B cell (primary cell): ENCODE measurements around the gene PDE6A. TPM values are rescaled to one million over a fixed set of nuclear protein-coding genes. Genes with fewer than 3 reads are reported as not detected.

Source experiments
- ATAC-seq: fragments of 200-7000 bp; cut with Tn5 transposase; one replicate; pipeline ENCODE4 v1.10.0; 2021; ENCODE audit warnings: low read depth, mild to moderate bottlenecking, moderate number of reproducible peaks, moderate library complexity
- CTCF ChIA-PET: fragments of 350-600 bp; sonication (Branson Sonifier 250); formaldehyde crosslinking; loops from one replicate; lab custom pipeline; 2021; ENCODE audit warnings: antibody characterized with exemption, inconsistent platforms; lab: Charles Lee
- POLR2A ChIA-PET: fragments of 350-600 bp; sonication (Branson Sonifier 250); formaldehyde crosslinking; loops from one replicate; lab custom pipeline; 2021; ENCODE audit warnings: antibody characterized with exemption; lab: Charles Lee
- DNase-seq: peaks from one replicate; pipeline ENCODE4 v3.0.0; 2013
- H2AFZ ChIP-seq: 2 replicates; pipeline ENCODE4 v1.6.1; 2012; ENCODE audit warnings: mild to moderate bottlenecking, low read depth, low read length; ENCODE audit not compliant: insufficient read depth, poor library complexity, severe bottlenecking
- H3K27ac ChIP-seq, 2 donors: 1 replicate in 1 of 2; 2 replicates in 1 of 2; pipeline ENCODE4 v1.5.1; 2012 to 2013; ENCODE audit warnings: low read length in 2 of 2, mild to moderate bottlenecking in 2 of 2, moderate library complexity in 1 of 2
- H3K27me3 ChIP-seq, 4 experiments: fragments of 200-600 bp in 1 of 4; sonication (generic) in 1 of 4; replicated peaks in 1 of 4; 1 replicate in 2 of 4; 2 replicates in 2 of 4; pipeline versions ENCODE4 v1.6.1 to v1.7.0; 2013 to 2016; ENCODE audit warnings: low read length in 3 of 4, mild to moderate bottlenecking in 2 of 4, mixed read lengths in 1 of 4, moderate library complexity in 1 of 4; ENCODE audit not compliant: insufficient read depth in 4 of 4, control insufficient read depth in 3 of 4; ENCODE audit errors: control extremely low read depth in 1 of 4
- H3K36me3 ChIP-seq, 2 experiments: replicated peaks in 1 of 2; 1 replicate in 1 of 2; 2 replicates in 1 of 2; pipeline versions ENCODE4 v1.6.1 to v1.7.1; 2013; ENCODE audit warnings: low read length in 1 of 2; ENCODE audit not compliant: insufficient read depth in 2 of 2, control insufficient read depth in 1 of 2; ENCODE audit errors: control extremely low read depth in 1 of 2, extremely low read depth in 1 of 2
- H3K4me1 ChIP-seq, 2 donors: fragments of 200-600 bp in 1 of 2; sonication (generic) in 1 of 2; 1 replicate in 1 of 2; 2 replicates in 1 of 2; pipeline versions ENCODE4 v1.5.1 to v1.6.1; 2013 to 2017; ENCODE audit warnings: low read length in 2 of 2; ENCODE audit not compliant: control insufficient read depth in 2 of 2, insufficient read depth in 2 of 2
- H3K4me2 ChIP-seq: replicated peaks from 2 replicates; pipeline ENCODE3; 2012; ENCODE audit warnings: mild to moderate bottlenecking, low read depth, low read length; ENCODE audit not compliant: poor library complexity, severe bottlenecking
- H3K4me3 ChIP-seq, 5 experiments: fragments of 200-600 bp in 1 of 5; sonication (generic) in 1 of 5; 1 replicate in 3 of 5; 2 replicates in 2 of 5; pipeline versions ENCODE4 v1.5.1 to v1.7.0; 2011 to 2016; ENCODE audit warnings: low read length in 4 of 5, mild to moderate bottlenecking in 4 of 5, low read depth in 2 of 5, control low read depth in 1 of 5, moderate library complexity in 1 of 5; ENCODE audit not compliant: insufficient read depth in 1 of 5; ENCODE audit errors: control extremely low read depth in 1 of 5, extremely low read depth in 1 of 5
- H3K79me2 ChIP-seq: fragments of 200-600 bp; sonication (generic); one replicate; pipeline ENCODE4 v1.6.0; 2016; ENCODE audit warnings: low read length; ENCODE audit not compliant: control insufficient read depth, insufficient read depth
- H3K9ac ChIP-seq: fragments of 200-600 bp; sonication (generic); 2 replicates; pipeline ENCODE4 v1.6.1; 2017; ENCODE audit warnings: mild to moderate bottlenecking, low read length, moderate library complexity
- H3K9me3 ChIP-seq, 3 donors: one replicate each; pipeline versions ENCODE4 v1.6.1 to v1.7.1; 2013; ENCODE audit warnings: low read length in 2 of 3; ENCODE audit not compliant: control insufficient read depth in 2 of 3, insufficient read depth in 1 of 3; ENCODE audit errors: control extremely low read depth in 1 of 3
- H4K20me1 ChIP-seq: 2 replicates; pipeline ENCODE4 v1.6.0; 2012; ENCODE audit warnings: mild to moderate bottlenecking, low read length; ENCODE audit not compliant: insufficient read depth, control insufficient read depth, poor library complexity, severe bottlenecking
- H3K27ac Mint-ChIP-seq: one replicate; pipeline ENCODE4 v1.8.0; 2021; ENCODE audit warnings: mixed read lengths
- H3K27me3 Mint-ChIP-seq: one replicate; pipeline ENCODE4 v1.8.0; 2021; ENCODE audit warnings: mixed read lengths
- H3K4me1 Mint-ChIP-seq: one replicate; pipeline ENCODE4 v1.8.0; 2021; ENCODE audit warnings: mixed read lengths
- H3K4me3 Mint-ChIP-seq: one replicate; pipeline ENCODE4 v1.8.0; 2021; ENCODE audit warnings: mixed read lengths
- H3K9me3 Mint-ChIP-seq: one replicate; pipeline ENCODE4 v1.8.0; 2022; ENCODE audit warnings: mixed read lengths; ENCODE audit not compliant: insufficient read depth
- EZH2 ChIP-seq: IDR thresholded peaks from 2 replicates; pipeline ENCODE4 v1.6.1; 2012; ENCODE audit warnings: borderline replicate concordance, low read depth, mild to moderate bottlenecking, moderate library complexity, low read length; ENCODE audit not compliant: insufficient read depth, poor library complexity, severe bottlenecking
- WGBS: methylation state at CpG from one replicate; pipeline ENCODE4 v1.1.5; 2013; ENCODE audit warnings: missing lambda C conversion rate; ENCODE audit not compliant: insufficient coverage; 5-methylcytosine and 5-hydroxymethylcytosine counted together
- intact Hi-C: fragments of 100-400 bp; cut with micrococcal nuclease; formaldehyde crosslinking; loops from one replicate; pipeline ENCODE4 v1.10.0; 2022
- polyA plus RNA-seq: library from polyadenylated mRNA; depleted of rRNA; stranded (reverse); fragments of >200 nt; gene quantifications from 2 replicates; pipeline ENCODE4 v1.2.3, GENCODE V29; 2012
- total RNA-seq, 2 donors: library from RNA; stranded (reverse); fragments of 120-200 nt in 1 of 2; gene quantifications; 1 replicate in 1 of 2; 2 replicates in 1 of 2; pipeline versions ENCODE4 v1.2.3 to v1.2.4, GENCODE V29; 2013 to 2022
- TF ChIP-seq, protein P1 (sequence below): fragments of 200-600 bp; IDR thresholded peaks from one replicate; pipeline ENCODE4 v1.8.0; 2022; ENCODE audit warnings: antibody characterized with exemption, mild to moderate bottlenecking

PDE6A gene
- total and polyA plus RNA-seq, 2 donors (not counting 1 experiment from before 2014, with no cell fraction given) = not detected

- Histone ChIP-seq H3K4me1 (no peaks in the 10 kb centered on the region), H4K20me1 (no peaks in the 10 kb centered on the region), H3K27me3 (peaks cover 0 to 2% (median 0%) of the 10 kb centered on the region in 4 experiments), H3K27ac (no peak overlapping the region), H2AFZ (no peak overlapping the region), H3K4me3 (no peak overlapping the region), H3K36me3 (no peaks in the 10 kb centered on the region), H3K4me2 (no peak overlapping the region), H3K9me3 (peaks cover 0 to 2% (median 0%) of the 10 kb centered on the region in 3 donors), H3K79me2 (no peaks in the 10 kb centered on the region), H3K9ac (no peak overlapping the region)
- DNase-seq (no peak), ATAC-seq (no peak)
- TF ChIP-seq, protein P1, sequence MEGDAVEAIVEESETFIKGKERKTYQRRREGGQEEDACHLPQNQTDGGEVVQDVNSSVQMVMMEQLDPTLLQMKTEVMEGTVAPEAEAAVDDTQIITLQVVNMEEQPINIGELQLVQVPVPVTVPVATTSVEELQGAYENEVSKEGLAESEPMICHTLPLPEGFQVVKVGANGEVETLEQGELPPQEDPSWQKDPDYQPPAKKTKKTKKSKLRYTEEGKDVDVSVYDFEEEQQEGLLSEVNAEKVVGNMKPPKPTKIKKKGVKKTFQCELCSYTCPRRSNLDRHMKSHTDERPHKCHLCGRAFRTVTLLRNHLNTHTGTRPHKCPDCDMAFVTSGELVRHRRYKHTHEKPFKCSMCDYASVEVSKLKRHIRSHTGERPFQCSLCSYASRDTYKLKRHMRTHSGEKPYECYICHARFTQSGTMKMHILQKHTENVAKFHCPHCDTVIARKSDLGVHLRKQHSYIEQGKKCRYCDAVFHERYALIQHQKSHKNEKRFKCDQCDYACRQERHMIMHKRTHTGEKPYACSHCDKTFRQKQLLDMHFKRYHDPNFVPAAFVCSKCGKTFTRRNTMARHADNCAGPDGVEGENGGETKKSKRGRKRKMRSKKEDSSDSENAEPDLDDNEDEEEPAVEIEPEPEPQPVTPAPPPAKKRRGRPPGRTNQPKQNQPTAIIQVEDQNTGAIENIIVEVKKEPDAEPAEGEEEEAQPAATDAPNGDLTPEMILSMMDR = no peak
- no peak for TF ChIP-seq EZH2
- H3K27me3 Mint-ChIP-seq = peaks cover 6% of the 10 kb centered on the region
- ChIA-PET POLR2A (no interaction called here), CTCF (interaction anchor here (0.9 kb wide), 1 partner anchor 25 kb away, joined by 3 read pairs; no protein-coding TSS in a partner anchor)
- intact Hi-C loops = no loop called here
- peaks cover 3% of the 10 kb centered on the region for H3K9me3 Mint-ChIP-seq
- no peak overlapping the region for H3K27ac Mint-ChIP-seq
- H3K4me3 Mint-ChIP-seq = no peak overlapping the region
- no peaks in the 10 kb centered on the region for H3K4me1 Mint-ChIP-seq
- no CpG with 5 or more reads among the region's 7 CpGs for WGBS
These were observed 66.2 kb downstream of the PDE6A start for GRCh38 chr5:149878371-149878770.

- intact Hi-C loops = no loop called here
- Histone ChIP-seq H4K20me1 (no peaks in the 10 kb centered on the region), H3K27me3 (no peaks in the 10 kb centered on the region), H3K4me1 (no peaks in the 10 kb centered on the region), H3K4me2 (no peak overlapping the region), H3K79me2 (no peaks in the 10 kb centered on the region), H3K4me3 (no peak overlapping the region), H2AFZ (no peak overlapping the region), H3K27ac (no peak overlapping the region), H3K36me3 (no peaks in the 10 kb centered on the region), H3K9me3 (no peaks in the 10 kb centered on the region), H3K9ac (no peak overlapping the region)
- DNase-seq (no peak), ATAC-seq (no peak)
- no peaks in the 10 kb centered on the region for H3K4me1 Mint-ChIP-seq
- H3K9me3 Mint-ChIP-seq = no peaks in the 10 kb centered on the region
- no peak overlapping the region for H3K27ac Mint-ChIP-seq
- POLR2A ChIA-PET = interaction anchor here (0.6 kb wide), 2 partner anchors 102 to 382 kb away, joined by 3 to 5 read pairs; no protein-coding TSS in a partner anchor
- WGBS = no CpG with 5 or more reads among the region's 1 CpG
- no peaks in the 10 kb centered on the region for H3K27me3 Mint-ChIP-seq
- no peak overlapping the region for H3K4me3 Mint-ChIP-seq
- TF ChIP-seq EZH2 = no peak
- TF ChIP-seq, protein P1 = no peak
- CTCF ChIA-PET = interaction anchor here (2.3 kb wide), 1 partner anchor 21 kb away, joined by 12 read pairs; no protein-coding TSS in a partner anchor
These were observed 70.7 kb downstream of the PDE6A start for GRCh38 chr5:149873896-149874295.
